ENCODE results near the gene HS3ST4. TPM values are rescaled to one million over a fixed set of nuclear protein-coding genes. Genes with fewer than 3 reads are reported as not detected.

The HS3ST4 gene
- not detected in 3 replicates for polyA plus RNA-seq
- not detected for polyA plus RNA-seq (2011; ENCODE audit: low read depth)
- not detected in 2 replicates for polyA plus RNA-seq (2011; cell fraction: cytosol; rRNA removed)
- not detected in 2 replicates for polyA plus RNA-seq (2011; cell fraction: nucleus; rRNA removed)
- not detected in 2 replicates for polyA plus RNA-seq (2012; ENCODE audit: low replicate concordance)
- not detected in 3 replicates for polyA minus RNA-seq
- not detected for polyA minus RNA-seq (2011; cell fraction: cytosol; rRNA and poly(A)+ RNA removed)
- not detected in 2 replicates for polyA minus RNA-seq (2011; cell fraction: nucleus; rRNA and poly(A)+ RNA removed)

DNA sequence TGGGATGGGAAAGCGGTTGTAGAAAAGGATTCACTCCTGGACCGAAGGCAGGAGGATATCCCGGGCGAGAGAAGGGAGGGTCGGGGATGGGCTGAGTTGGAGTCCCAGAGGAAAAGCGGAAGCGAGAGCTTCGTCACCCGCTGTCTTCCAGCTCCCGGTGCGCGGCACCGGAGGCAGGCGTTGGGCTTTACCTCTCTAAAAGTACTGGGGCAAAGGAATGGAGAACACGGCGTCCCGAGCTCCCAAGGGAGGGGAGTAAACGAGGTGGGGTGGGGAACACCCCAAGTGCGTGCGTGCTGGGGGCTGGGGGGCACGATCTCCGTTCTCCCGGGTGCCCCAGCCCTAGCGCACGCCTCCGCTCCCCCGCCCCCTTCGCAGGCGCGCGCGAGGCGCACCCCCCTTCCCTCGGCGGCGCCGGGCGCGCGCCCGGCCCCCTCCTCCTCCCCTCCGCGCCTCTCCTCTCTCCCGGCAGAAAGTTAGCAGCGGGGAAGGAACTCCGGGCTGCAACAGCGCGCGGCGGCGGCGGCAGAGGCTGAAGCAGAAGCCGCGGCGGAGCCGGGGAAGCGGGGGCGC lies at the start of gene HS3ST4:
HS3ST4 (plus strand) TSS at position 441 of the 573 bp plus-strand sequence.
- H3K27ac ChIP-seq (ENCODE audit: control insufficient read depth, insufficient read depth, low read length) = no peak within 1 kb of the TSS
- no peaks in the 10 kb centered on the region for H4K20me1 ChIP-seq (ENCODE audit: control insufficient read depth, extremely low read depth, insufficient read depth, low read length)
- no peak within 1 kb of the TSS for H3K9ac ChIP-seq (ENCODE audit: control insufficient read depth, extremely low read depth, insufficient read depth, low read length)
- H3K36me3 ChIP-seq (ENCODE audit: control insufficient read depth in 2 of 2, extremely low read depth in 1 of 2, insufficient read depth in 2 of 2, low read length in 2 of 2) = no peaks in the 10 kb centered on the region
- H3K9me1 ChIP-seq (ENCODE audit: control insufficient read depth, extremely low read depth, insufficient read depth, low read length) = no peaks in the 10 kb centered on the region
- FAIRE-seq (no peak), DNase-seq (ENCODE audit: low read depth, low spot score) (no peak)
- H3K4me3 ChIP-seq (ENCODE audit: control insufficient read depth in 2 of 3, extremely low read depth in 1 of 3, insufficient read depth in 2 of 3, low read depth in 1 of 3, low read length in 3 of 3) = no peak within 1 kb of the TSS
- peaks cover 39% of the 10 kb centered on the region for H3K27me3 ChIP-seq (ENCODE audit: control insufficient read depth, extremely low read depth, insufficient read depth, low read length)
- peak; percentile 81 for TF ChIP-seq EZH2 (IDR thresholded peaks at IDR 0.05; ENCODE audit: low read length)
- TF ChIP-seq, protein P1, sequence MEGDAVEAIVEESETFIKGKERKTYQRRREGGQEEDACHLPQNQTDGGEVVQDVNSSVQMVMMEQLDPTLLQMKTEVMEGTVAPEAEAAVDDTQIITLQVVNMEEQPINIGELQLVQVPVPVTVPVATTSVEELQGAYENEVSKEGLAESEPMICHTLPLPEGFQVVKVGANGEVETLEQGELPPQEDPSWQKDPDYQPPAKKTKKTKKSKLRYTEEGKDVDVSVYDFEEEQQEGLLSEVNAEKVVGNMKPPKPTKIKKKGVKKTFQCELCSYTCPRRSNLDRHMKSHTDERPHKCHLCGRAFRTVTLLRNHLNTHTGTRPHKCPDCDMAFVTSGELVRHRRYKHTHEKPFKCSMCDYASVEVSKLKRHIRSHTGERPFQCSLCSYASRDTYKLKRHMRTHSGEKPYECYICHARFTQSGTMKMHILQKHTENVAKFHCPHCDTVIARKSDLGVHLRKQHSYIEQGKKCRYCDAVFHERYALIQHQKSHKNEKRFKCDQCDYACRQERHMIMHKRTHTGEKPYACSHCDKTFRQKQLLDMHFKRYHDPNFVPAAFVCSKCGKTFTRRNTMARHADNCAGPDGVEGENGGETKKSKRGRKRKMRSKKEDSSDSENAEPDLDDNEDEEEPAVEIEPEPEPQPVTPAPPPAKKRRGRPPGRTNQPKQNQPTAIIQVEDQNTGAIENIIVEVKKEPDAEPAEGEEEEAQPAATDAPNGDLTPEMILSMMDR (optimal IDR thresholded peaks at IDR 0.05 in 1 of 3, IDR thresholded peaks at IDR 0.05 in 1 of 3, conservative IDR thresholded peaks at IDR 0.05 in 1 of 3; ENCODE audit: extremely low read depth in 1 of 3, insufficient read depth in 2 of 3, low read length in 3 of 3) = no peak
- H3K4me2 ChIP-seq (ENCODE audit: control insufficient read depth, extremely low read depth, insufficient read depth, low read depth, low read length) = no peak within 1 kb of the TSS
- no peaks in the 10 kb centered on the region for H3K79me2 ChIP-seq (ENCODE audit: control insufficient read depth, insufficient read depth, low read length)
- no peak within 1 kb of the TSS for H2AFZ ChIP-seq (ENCODE audit: control insufficient read depth, low read length)
- H3K4me1 ChIP-seq (ENCODE audit: control insufficient read depth, extremely low read depth, insufficient read depth, low read length) = no peaks in the 10 kb centered on the region
- dilution Hi-C loops (cut with MboI; ENCODE audit: extremely low pct_ligation_motif_present, low sequenced_read_pairs) = no loop called here
- H3K9me3 ChIP-seq (ENCODE audit: control insufficient read depth, low read depth, low read length) = no peaks in the 10 kb centered on the region

DNA sequence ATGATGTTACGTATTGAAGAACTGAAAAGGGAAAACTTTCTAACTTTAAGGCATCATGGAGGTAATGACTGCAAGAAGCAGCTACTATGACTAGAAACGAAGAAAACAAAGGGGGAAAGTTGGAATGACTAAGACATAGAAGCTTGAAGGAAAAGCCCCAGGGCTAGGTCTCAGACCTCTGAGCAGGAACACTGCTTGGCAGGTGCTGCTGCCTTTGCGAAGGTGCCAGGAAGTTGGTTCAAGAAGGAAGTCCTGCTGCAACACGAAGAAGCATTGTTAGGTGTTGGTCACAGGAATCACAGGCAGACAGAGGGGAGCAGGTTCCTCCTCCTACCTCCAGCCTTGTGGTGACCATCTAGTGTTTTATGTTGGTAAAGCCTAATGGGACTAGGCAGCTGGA lies 48.1 kb upstream of the HS3ST4 start:
- no peaks in the 10 kb centered on the region for H3K4me1 ChIP-seq (ENCODE audit: control insufficient read depth, extremely low read depth, insufficient read depth, low read length)
- no peak overlapping the region for H3K4me2 ChIP-seq (ENCODE audit: control insufficient read depth, extremely low read depth, insufficient read depth, low read depth, low read length)
- DNase-seq (ENCODE audit: low read depth, low spot score) (no peak), FAIRE-seq (no peak)
- dilution Hi-C loops (cut with MboI; ENCODE audit: extremely low pct_ligation_motif_present, low sequenced_read_pairs) = no loop called here
- H3K9me1 ChIP-seq (ENCODE audit: control insufficient read depth, extremely low read depth, insufficient read depth, low read length) = no peaks in the 10 kb centered on the region
- H2AFZ ChIP-seq (ENCODE audit: control insufficient read depth, low read length) = no peak overlapping the region
- no peak overlapping the region for H3K9ac ChIP-seq (ENCODE audit: control insufficient read depth, extremely low read depth, insufficient read depth, low read length)
- no peaks in the 10 kb centered on the region for H3K27me3 ChIP-seq (ENCODE audit: control insufficient read depth, extremely low read depth, insufficient read depth, low read length)
- no peak overlapping the region for H3K27ac ChIP-seq (ENCODE audit: control insufficient read depth, insufficient read depth, low read length)
- H3K79me2 ChIP-seq (ENCODE audit: control insufficient read depth, insufficient read depth, low read length) = no peaks in the 10 kb centered on the region
- H3K36me3 ChIP-seq (ENCODE audit: control insufficient read depth in 2 of 2, extremely low read depth in 1 of 2, insufficient read depth in 2 of 2, low read length in 2 of 2) = no peaks in the 10 kb centered on the region
- no peaks in the 10 kb centered on the region for H4K20me1 ChIP-seq (ENCODE audit: control insufficient read depth, extremely low read depth, insufficient read depth, low read length)
- H3K9me3 ChIP-seq (ENCODE audit: control insufficient read depth, low read depth, low read length) = no peaks in the 10 kb centered on the region
- TF ChIP-seq, protein P1 (optimal IDR thresholded peaks at IDR 0.05 in 1 of 3, IDR thresholded peaks at IDR 0.05 in 1 of 3, conservative IDR thresholded peaks at IDR 0.05 in 1 of 3; ENCODE audit: extremely low read depth in 1 of 3, insufficient read depth in 2 of 3, low read length in 3 of 3) = no peak
- no peak for TF ChIP-seq EZH2 (IDR thresholded peaks at IDR 0.05; ENCODE audit: low read length)
- no peak overlapping the region for H3K4me3 ChIP-seq (ENCODE audit: control insufficient read depth in 2 of 3, extremely low read depth in 1 of 3, insufficient read depth in 2 of 3, low read depth in 1 of 3, low read length in 3 of 3)
